Duodenal mucosa (tissue), 2 donors: Measurements from ENCODE around the gene ACBD6.
"Not testable (repeated sequence)": the region's sequence is repeated elsewhere in the genome, so short reads cannot be mapped to it uniquely, and the experiment has no call there.

ENCODE experiments used
- H3K27ac ChIP-seq: one replicate; pipeline ENCODE4 v1.7.0; 2013; ENCODE audit warnings: low read depth, low read length
- H3K27me3 ChIP-seq, 2 donors: one replicate each; pipeline ENCODE4 v1.7.0; 2013; ENCODE audit warnings: low read length in 2 of 2, control low read depth in 1 of 2; ENCODE audit not compliant: insufficient read depth in 2 of 2, control insufficient read depth in 1 of 2
- H3K36me3 ChIP-seq, 2 donors: one replicate each; pipeline ENCODE4 v1.7.0; 2013; ENCODE audit warnings: low read length in 2 of 2, control low read depth in 1 of 2; ENCODE audit not compliant: insufficient read depth in 2 of 2, control insufficient read depth in 1 of 2
- H3K4me1 ChIP-seq, 2 donors: one replicate each; pipeline ENCODE4 v1.7.0; 2013; ENCODE audit warnings: low read length in 2 of 2, control low read depth in 1 of 2; ENCODE audit not compliant: insufficient read depth in 2 of 2, control insufficient read depth in 1 of 2
- H3K4me3 ChIP-seq, 2 donors: one replicate each; pipeline ENCODE4 v1.7.0; 2013; ENCODE audit warnings: low read length in 2 of 2, low read depth in 1 of 2
- H3K9ac ChIP-seq, 2 donors: one replicate each; pipeline ENCODE4 v1.7.0; 2013; ENCODE audit warnings: low read length in 2 of 2, low read depth in 1 of 2
- H3K9me3 ChIP-seq, 2 donors: one replicate each; pipeline ENCODE4 v1.7.0; 2013; ENCODE audit warnings: low read length in 2 of 2, control low read depth in 1 of 2; ENCODE audit not compliant: control insufficient read depth in 1 of 2

Gene ACBD6

DNA sequence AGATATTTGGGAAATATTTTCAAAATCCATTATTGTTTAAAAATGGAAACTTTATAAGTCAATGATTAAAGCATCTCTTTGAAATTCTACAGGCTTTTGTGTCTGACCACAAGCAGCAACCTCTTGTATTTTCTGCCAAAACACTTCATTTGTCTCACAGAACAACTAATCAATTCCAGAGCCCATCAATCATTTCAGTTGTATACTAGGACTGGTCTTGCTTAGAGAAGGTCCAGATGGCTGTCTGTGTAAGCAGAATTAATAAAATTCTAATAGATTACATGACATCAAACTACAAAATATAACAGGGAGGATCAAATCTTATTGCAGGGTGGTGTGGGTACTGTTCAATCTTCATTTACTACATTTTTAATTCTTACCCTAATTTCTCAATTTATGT lies 76.4 kb downstream of the ACBD6 start:
- H3K36me3 ChIP-seq = peaks cover 0 to 5% of the 10 kb centered on the region in 2 donors
- H3K9ac ChIP-seq = no peak overlapping the region
- no peaks in the 10 kb centered on the region for H3K27me3 ChIP-seq
- no peak overlapping the region for H3K4me3 ChIP-seq
- H3K9me3 ChIP-seq = no peaks in the 10 kb centered on the region
- H3K27ac ChIP-seq = no peak overlapping the region
- no peaks in the 10 kb centered on the region for H3K4me1 ChIP-seq

- Histone ChIP-seq H3K27me3 (no peaks in the 10 kb centered on the region), H3K4me1 (no peaks in the 10 kb centered on the region), H3K36me3 (peaks cover 0 to 5% of the 10 kb centered on the region in 2 donors), H3K27ac (no peak overlapping the region), H3K9me3 (no peaks in the 10 kb centered on the region), H3K4me3 (no peak overlapping the region), H3K9ac (no peak overlapping the region)
Measured at GRCh38 chr1:180424848-180425457, 77.4 kb downstream of the ACBD6 start.

GRCh38 chr1:180421614-180422013 lies 80.8 kb downstream of the ACBD6 start:
- H3K27me3 ChIP-seq = no peaks in the 10 kb centered on the region
- H3K9ac ChIP-seq = no peak overlapping the region
- peaks cover 0 to 5% of the 10 kb centered on the region in 2 donors for H3K36me3 ChIP-seq
- H3K9me3 ChIP-seq = no peaks in the 10 kb centered on the region
- H3K4me3 ChIP-seq = no peak overlapping the region
- no peak overlapping the region for H3K27ac ChIP-seq
- H3K4me1 ChIP-seq = no peaks in the 10 kb centered on the region

DNA sequence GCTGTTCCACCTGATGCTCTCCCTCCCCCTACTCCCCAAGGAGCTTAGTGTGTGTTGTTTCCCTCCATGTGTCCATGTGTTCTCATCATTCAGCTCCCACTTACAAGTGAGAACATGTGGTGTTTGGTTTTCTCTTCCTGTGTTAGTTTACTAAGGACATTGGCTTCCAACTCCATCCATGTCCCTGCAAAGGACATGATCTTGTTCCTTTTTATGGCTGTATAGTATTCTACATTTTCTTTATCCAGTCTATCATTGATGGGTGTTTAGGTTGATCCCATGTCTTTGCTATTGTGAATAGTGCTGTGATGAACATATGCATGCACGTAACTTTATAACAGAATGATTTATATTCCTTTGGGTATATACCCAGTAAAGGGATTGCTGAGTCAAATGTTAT lies 81.2 kb downstream of the ACBD6 start:
- not testable (repeated sequence) for H3K9ac ChIP-seq, H3K27me3 ChIP-seq, H3K9me3 ChIP-seq

DNA sequence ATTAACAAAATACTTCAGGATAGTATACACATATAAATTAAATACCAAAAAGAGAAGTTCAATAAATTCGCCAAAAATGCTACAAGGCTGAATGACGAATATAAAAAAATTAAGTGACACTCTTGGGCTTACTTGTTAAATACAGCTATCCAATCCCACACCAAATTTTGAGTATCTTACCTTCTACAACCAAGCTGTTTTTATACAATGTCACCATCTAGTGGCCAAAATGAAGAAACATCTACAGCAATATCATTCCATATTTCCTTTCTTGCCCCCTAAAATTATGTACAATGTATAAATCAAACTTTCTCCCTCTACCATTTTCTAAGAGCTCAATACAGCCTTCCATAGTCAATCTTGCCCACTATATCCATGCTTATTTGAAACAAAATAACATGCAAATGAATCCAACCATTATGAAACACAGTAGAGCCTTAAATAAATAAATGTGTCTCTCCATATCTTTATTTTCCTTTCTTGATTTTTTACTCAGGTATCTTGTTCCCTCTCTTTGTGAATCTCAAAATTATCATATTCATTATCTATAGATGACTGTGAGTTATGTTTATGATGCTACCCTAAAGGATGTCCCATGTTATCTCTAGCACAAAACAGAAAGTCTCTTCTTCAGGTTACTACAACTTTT lies 86.3 kb downstream of the ACBD6 start:
- H3K4me1 ChIP-seq = no peaks in the 10 kb centered on the region
- peaks cover 0 to 2% of the 10 kb centered on the region in 2 donors for H3K36me3 ChIP-seq
- no peaks in the 10 kb centered on the region for H3K27me3 ChIP-seq
- H3K27ac ChIP-seq = no peak overlapping the region
- no peaks in the 10 kb centered on the region for H3K9me3 ChIP-seq
- H3K9ac ChIP-seq = no peak overlapping the region
- H3K4me3 ChIP-seq = no peak overlapping the region

More for the DNA sequence above, 81.2 kb downstream of the ACBD6 start:
- not testable (repeated sequence) for H3K27ac ChIP-seq, H3K36me3 ChIP-seq, H3K4me1 ChIP-seq, H3K4me3 ChIP-seq

DNA sequence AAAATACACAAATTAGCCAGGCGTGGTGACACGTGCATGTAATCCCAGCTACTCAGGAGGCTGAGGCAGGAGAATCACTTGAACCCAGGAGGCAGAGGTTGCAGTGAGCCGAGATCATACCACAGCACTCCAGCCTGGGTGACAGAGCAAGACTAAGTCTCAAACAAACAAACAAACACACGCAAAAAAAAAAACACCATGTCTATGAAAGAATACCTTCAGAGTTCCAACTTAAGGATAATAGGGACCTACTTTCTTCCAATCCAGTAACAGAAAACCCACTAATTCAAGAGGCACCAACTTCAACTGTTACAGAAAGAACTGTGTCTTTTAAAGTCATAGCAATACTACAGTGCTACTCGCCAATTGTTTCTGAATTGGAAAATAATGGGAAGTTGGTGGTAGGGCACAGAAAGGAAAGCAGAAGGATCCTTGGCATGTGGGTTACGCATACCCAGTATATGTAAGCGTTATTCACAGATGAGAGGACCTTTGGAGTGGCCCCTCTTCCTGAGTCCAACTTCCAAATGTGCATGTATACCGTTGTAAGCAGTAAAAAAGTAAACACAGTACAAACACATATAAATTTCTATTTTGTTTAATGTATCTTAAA lies 87.0 kb downstream of the ACBD6 start:
- Histone ChIP-seq H3K9ac (no peak overlapping the region), H3K4me3 (no peak overlapping the region), H3K27me3 (no peaks in the 10 kb centered on the region), H3K36me3 (peaks cover 0 to 2% of the 10 kb centered on the region in 2 donors), H3K4me1 (no peaks in the 10 kb centered on the region), H3K27ac (no peak overlapping the region), H3K9me3 (no peaks in the 10 kb centered on the region)

- H3K9ac ChIP-seq = no peak overlapping the region
- no peaks in the 10 kb centered on the region for H3K27me3 ChIP-seq
- peaks cover 0 to 8% of the 10 kb centered on the region in 2 donors for H3K36me3 ChIP-seq
- no peaks in the 10 kb centered on the region for H3K9me3 ChIP-seq
- no peak overlapping the region for H3K4me3 ChIP-seq
- no peak overlapping the region for H3K27ac ChIP-seq
- no peaks in the 10 kb centered on the region for H3K4me1 ChIP-seq
Measured at GRCh38 chr1:180412583-180412982, 89.8 kb downstream of the ACBD6 start.

- H3K27ac ChIP-seq, H3K9ac ChIP-seq, H3K36me3 ChIP-seq, H3K4me3 ChIP-seq, H3K27me3 ChIP-seq, H3K9me3 ChIP-seq, H3K4me1 ChIP-seq: not testable (repeated sequence)
Measured at GRCh38 chr1:180408128-180408527, 94.2 kb downstream of the ACBD6 start.

GRCh38 chr1:180407051-180407450 lies 95.3 kb downstream of the ACBD6 start:
- Histone ChIP-seq H3K4me1 (no peaks in the 10 kb centered on the region), H3K27me3 (no peaks in the 10 kb centered on the region), H3K9me3 (no peaks in the 10 kb centered on the region), H3K27ac (no peak overlapping the region), H3K9ac (no peak overlapping the region), H3K36me3 (peaks cover 0 to 8% of the 10 kb centered on the region in 2 donors), H3K4me3 (no peak overlapping the region)

DNA sequence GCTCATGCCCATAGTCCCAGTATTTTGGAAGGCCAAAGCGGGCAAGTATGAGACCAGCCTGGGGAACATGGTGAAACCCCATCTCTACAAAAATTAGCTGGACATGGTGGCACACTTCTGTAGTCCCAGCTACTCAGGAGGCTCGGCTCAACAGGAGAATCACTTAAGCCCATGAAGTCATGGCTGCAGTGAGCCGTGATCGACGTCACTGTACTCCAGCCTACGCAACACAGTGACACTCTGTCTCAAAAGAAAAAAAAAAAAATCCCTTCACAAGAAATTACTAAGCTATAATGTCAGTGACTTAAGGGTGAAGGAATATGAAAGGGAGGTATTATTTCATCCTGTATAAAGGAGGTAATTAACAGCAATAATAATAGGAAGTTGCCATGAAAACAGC lies 99.8 kb downstream of the ACBD6 start:
- no peaks in the 10 kb centered on the region for H3K4me1 ChIP-seq
- H3K9ac ChIP-seq = no peak overlapping the region
- no peak overlapping the region for H3K27ac ChIP-seq
- H3K4me3 ChIP-seq = no peak overlapping the region
- no peaks in the 10 kb centered on the region for H3K9me3 ChIP-seq
- H3K27me3 ChIP-seq = no peaks in the 10 kb centered on the region
- no peaks in the 10 kb centered on the region for H3K36me3 ChIP-seq
